ENCODE data around the gene ATP6V0D1. TPM values are rescaled to one million over a fixed set of nuclear protein-coding genes. Genes with fewer than 3 reads are reported as not detected.
A peak's percentile ranks its signal among the peaks of the same experiment; 100 is the strongest.

Gene ATP6V0D1
- total RNA-seq, 3 donors from 2014 or later: 152 to 253 (median 228) TPM

DNA sequence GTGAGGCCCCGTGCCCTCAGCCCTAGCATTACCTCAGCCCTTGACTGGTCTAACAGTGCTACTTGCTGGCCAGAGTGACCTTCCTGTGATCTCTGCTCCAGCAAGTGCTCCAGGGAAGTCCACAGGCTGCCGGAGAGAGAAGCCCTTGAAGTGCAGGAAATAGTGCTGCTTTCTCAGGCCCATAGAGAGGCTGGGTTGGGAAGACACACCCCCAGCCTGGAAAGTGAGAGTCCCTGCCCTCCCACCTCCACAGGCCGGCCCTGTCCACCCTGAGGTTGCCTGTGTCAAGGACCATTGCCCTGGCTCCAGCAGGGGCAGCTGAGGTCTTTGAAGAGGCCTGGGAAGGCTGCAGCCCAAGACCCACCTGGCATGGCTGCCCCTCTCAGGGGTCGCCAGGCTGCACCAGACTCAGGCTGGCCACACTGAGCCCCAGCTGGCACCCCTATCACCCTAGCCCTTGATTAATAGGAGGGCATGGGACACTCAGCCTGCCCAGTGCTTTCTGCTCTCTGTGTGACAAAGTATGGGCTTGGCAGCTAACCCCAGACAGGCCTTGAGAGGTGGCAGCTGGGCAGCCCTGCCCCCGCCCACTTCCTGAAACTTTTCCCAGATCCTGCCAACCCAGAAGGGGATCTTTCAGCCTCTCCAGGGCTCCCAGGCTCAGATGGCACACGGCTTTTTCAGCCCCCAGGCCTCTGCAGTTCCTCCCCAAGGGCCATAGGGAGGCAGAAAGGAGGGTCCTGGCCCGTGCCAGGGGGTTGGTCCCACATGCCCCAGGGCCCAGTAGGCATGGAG, 21.7 kb downstream of the ATP6V0D1 start:
- intact Hi-C loops (cut with DNase I, micrococcal nuclease): no loop called here
- H3K36me3 ChIP-seq (ENCODE audit: low read depth): no peaks in the 10 kb centered on the region
- peak overlapping the region; percentile 14 for H3K4me3 ChIP-seq

DNA sequence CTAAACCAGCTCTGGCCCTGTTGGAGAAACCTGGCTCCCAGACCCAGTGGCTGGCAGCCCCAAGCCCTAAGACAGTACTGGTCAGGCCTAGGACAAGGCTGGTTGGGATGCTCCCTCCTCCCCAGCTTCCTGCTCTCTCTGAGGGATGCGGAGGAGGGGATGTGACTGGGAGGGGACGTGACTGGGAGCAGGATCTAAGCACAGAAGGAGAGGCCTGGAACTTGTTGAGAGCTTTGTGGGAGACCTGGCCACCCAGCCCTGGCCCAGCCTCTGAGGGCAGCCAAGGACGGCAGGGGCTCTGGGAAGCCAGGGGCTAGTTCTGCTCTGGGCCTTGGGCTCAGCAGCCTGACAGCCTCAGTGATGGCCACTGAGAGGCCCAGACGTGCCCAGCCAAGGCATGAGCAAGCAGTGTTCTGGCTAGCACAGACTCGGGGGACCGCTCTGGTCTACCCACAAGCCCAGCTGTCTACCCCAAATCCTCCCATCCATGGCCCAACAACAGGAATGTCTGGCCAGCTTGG, 22.8 kb downstream of the ATP6V0D1 start:
- peak; percentile 23 to 67 (median 40) for DNase-seq
- intact Hi-C loops (cut with DNase I, micrococcal nuclease): no loop called here
- TF ChIP-seq, protein P1, sequence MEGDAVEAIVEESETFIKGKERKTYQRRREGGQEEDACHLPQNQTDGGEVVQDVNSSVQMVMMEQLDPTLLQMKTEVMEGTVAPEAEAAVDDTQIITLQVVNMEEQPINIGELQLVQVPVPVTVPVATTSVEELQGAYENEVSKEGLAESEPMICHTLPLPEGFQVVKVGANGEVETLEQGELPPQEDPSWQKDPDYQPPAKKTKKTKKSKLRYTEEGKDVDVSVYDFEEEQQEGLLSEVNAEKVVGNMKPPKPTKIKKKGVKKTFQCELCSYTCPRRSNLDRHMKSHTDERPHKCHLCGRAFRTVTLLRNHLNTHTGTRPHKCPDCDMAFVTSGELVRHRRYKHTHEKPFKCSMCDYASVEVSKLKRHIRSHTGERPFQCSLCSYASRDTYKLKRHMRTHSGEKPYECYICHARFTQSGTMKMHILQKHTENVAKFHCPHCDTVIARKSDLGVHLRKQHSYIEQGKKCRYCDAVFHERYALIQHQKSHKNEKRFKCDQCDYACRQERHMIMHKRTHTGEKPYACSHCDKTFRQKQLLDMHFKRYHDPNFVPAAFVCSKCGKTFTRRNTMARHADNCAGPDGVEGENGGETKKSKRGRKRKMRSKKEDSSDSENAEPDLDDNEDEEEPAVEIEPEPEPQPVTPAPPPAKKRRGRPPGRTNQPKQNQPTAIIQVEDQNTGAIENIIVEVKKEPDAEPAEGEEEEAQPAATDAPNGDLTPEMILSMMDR (IDR thresholded peaks at IDR 0.05): no peak

More for the DNA sequence above, 21.7 kb downstream of the ATP6V0D1 start:
- DNase-seq: peak; percentile 82 to 88 (median 84)
- Histone ChIP-seq H3K9me3 (no peaks in the 10 kb centered on the region), H3K4me1 (ENCODE audit: low read depth) (peaks cover 81% of the 10 kb centered on the region)
- peak; percentile 49 for ATAC-seq
- TF ChIP-seq, protein P1 (IDR thresholded peaks at IDR 0.05): no peak

DNA sequence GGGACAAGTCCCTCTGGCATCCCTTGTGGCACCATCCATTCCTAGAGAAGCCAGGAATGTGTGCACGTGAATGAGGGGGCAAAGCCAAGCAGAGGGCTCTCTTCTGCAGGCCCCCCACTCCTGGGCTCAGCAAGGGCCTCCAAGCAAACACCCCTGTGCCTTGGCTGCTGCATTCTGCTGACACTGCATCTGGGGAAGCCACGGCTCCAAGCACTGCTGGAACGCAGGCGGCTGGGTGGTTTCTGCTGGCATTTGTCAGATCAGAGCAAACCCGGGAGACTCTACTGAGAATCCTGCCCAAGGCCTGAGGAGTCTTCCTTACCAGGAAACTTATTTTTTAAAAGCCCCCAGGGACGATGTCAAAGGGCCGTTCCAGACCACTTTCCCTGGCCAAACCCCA, 23.3 kb downstream of the ATP6V0D1 start:
- Histone ChIP-seq H3K4me3 (no peak overlapping the region), H3K36me3 (ENCODE audit: low read depth) (no peaks in the 10 kb centered on the region), H3K9me3 (no peaks in the 10 kb centered on the region), H3K4me1 (ENCODE audit: low read depth) (peaks cover 77% of the 10 kb centered on the region)
- intact Hi-C loops (cut with DNase I, micrococcal nuclease): no loop called here
- ATAC-seq (no peak), DNase-seq (peak; percentile 7 to 43 (median 27))
- TF ChIP-seq, protein P1 (IDR thresholded peaks at IDR 0.05): no peak

More for the DNA sequence above, 22.8 kb downstream of the ATP6V0D1 start:
- no peaks in the 10 kb centered on the region for H3K36me3 ChIP-seq (ENCODE audit: low read depth)
- peaks cover 77% of the 10 kb centered on the region for H3K4me1 ChIP-seq (ENCODE audit: low read depth)
- ATAC-seq: no peak
- no peak overlapping the region for H3K4me3 ChIP-seq
- H3K9me3 ChIP-seq: no peaks in the 10 kb centered on the region

DNA sequence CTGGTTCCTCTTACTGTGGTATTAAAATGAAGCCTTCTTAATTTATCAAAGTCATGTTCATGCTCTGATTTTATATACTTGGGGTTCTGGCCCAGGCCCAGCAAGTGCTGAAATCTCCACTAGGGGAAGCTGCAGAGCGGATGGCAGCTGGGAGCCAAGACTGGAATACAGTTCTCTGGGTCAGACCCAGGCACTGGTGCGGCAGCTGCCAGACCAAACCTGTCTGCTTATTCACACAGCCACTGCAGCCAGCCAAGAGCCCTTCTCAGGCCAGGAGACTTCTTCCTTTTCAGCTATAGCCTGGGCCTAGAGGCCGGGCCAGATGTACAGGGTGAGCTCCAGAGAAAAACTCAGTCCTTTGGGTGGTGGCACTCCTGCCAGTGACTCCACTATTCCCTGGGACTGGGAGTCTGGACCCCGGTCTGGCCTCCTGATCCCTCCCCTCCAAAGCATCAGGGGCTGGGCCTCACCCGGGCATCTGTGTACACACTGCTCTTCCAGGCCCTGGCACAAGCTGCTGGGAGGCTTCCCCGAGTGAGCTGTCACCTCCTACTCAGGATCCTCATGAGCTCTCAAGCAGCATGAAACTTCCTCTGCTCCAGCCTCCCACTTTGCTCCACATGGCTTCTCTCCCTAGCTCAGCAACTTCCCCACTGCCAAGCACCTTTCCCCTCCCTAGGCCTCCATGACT, 24.4 kb downstream of the ATP6V0D1 start:
- DNase-seq (peak; percentile 80 to 83 (median 81)), ATAC-seq (peak; percentile 36)
- H3K4me1 ChIP-seq (ENCODE audit: low read depth): peaks cover 79% of the 10 kb centered on the region
- intact Hi-C loops (cut with DNase I, micrococcal nuclease): no loop called here
- H3K9me3 ChIP-seq: no peaks in the 10 kb centered on the region
- H3K4me3 ChIP-seq: no peak overlapping the region
- H3K36me3 ChIP-seq (ENCODE audit: low read depth): no peaks in the 10 kb centered on the region
- TF ChIP-seq, protein P1 (IDR thresholded peaks at IDR 0.05): peak; percentile 58

DNA sequence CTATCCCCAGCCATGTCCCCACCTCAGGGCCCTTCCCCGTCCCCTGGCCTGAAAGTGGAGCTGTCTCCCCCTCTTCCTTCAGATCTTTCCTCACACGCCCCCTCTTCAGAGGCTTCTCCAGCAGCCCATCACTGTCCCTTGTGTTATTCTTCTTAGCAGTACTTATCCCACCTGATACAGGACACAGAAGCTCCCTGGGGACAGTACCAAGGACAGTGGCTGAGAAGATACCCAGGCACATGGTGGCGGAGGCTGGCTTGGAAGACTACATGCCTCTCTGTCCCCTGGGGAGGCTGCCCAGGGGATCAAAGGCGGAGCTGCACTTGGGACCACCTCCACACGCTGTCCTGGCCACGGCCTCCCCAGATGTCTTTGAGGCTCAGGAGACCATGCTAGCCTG, 26.1 kb downstream of the ATP6V0D1 start:
- peak in 1 of 3 donors; percentile 25 for DNase-seq
- no peak for ATAC-seq
- TF ChIP-seq, protein P1 (IDR thresholded peaks at IDR 0.05): no peak
- H3K36me3 ChIP-seq (ENCODE audit: low read depth): no peaks in the 10 kb centered on the region
- intact Hi-C loops (cut with DNase I, micrococcal nuclease): no loop called here
- H3K4me1 ChIP-seq (ENCODE audit: low read depth): peaks cover 78% of the 10 kb centered on the region
- no peaks in the 10 kb centered on the region for H3K9me3 ChIP-seq
- H3K4me3 ChIP-seq: no peak overlapping the region

Measured in mucosa of descending colon (tissue), 3 donors.